ENCODE data around the gene CYREN. TPM values are rescaled to one million over a fixed set of nuclear protein-coding genes. Genes with fewer than 3 reads are reported as not detected.
"Not testable (repeated sequence)": the region's sequence is repeated elsewhere in the genome, so short reads cannot be mapped to it uniquely, and the experiment has no call there.

The CYREN gene
- total RNA-seq, 2 donors from 2014 or later, result 25.5 to 31.4 TPM

DNA sequence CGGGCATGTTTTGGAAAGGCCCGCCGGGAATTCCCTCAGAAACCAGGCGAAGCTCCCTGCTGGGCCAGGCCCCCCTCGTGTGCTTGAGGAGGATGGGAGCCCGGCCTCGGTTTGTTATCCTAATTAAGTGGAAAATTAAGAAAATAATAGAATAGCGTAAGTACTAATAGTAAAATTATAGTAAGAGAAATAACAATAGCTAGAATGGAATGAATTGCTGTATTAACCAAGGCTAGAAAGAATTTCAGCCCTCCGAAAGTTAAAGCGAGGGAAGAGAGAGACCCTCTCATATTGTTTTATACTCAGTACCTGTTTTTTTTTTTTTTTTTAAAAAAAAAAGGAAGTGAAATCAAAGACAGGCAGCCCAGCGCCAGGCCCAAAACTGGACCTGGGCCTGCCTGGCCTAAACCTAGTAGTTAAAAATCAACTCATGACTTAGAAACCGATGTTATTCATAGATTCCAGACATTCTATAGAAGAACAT, 533 bp upstream of the CYREN start:
- Histone ChIP-seq H3K36me3 (peaks cover 20% of the 10 kb centered on the region), H3K4me1 (peaks cover 0 to 49% of the 10 kb centered on the region in 2 donors), H3K4me3 (peak overlapping the region; percentile 78 to 86), H3K27ac (peak overlapping the region; percentile 97)
- not testable (repeated sequence) for H3K9me3 ChIP-seq, H3K27me3 ChIP-seq
- DNase-seq (ENCODE audit: low spot score), result peak; percentile 52
- TF ChIP-seq, protein P1, sequence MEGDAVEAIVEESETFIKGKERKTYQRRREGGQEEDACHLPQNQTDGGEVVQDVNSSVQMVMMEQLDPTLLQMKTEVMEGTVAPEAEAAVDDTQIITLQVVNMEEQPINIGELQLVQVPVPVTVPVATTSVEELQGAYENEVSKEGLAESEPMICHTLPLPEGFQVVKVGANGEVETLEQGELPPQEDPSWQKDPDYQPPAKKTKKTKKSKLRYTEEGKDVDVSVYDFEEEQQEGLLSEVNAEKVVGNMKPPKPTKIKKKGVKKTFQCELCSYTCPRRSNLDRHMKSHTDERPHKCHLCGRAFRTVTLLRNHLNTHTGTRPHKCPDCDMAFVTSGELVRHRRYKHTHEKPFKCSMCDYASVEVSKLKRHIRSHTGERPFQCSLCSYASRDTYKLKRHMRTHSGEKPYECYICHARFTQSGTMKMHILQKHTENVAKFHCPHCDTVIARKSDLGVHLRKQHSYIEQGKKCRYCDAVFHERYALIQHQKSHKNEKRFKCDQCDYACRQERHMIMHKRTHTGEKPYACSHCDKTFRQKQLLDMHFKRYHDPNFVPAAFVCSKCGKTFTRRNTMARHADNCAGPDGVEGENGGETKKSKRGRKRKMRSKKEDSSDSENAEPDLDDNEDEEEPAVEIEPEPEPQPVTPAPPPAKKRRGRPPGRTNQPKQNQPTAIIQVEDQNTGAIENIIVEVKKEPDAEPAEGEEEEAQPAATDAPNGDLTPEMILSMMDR (IDR thresholded peaks at IDR 0.05), result peak in 1 of 2 donors; percentile 6

DNA sequence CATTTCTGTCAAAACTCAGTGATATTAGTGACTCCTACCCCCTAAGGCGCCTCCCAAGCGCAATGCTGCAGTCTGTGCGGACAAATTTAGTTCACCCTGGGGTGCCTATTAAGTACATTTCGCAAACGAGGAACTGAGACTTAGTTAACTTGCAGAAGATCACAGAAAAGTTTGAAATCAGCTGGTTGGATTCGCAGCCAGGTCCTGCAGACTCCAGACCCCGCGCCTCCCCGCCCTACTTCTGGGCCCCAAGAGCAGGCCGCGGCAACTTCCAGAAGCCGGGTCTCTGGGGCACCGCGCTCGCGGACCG, 588 bp downstream of the CYREN start:
- TF ChIP-seq, protein P1 (IDR thresholded peaks at IDR 0.05), result no peak
- Histone ChIP-seq H3K36me3 (peaks cover 31% of the 10 kb centered on the region), H3K9me3 (no peaks in the 10 kb centered on the region), H3K27me3 (no peaks in the 10 kb centered on the region), H3K4me1 (peaks cover 0 to 60% of the 10 kb centered on the region in 2 donors), H3K4me3 (peak overlapping the region; percentile 78 to 86), H3K27ac (peak overlapping the region; percentile 97)
- peak; percentile 62 for DNase-seq (ENCODE audit: low spot score)

DNA sequence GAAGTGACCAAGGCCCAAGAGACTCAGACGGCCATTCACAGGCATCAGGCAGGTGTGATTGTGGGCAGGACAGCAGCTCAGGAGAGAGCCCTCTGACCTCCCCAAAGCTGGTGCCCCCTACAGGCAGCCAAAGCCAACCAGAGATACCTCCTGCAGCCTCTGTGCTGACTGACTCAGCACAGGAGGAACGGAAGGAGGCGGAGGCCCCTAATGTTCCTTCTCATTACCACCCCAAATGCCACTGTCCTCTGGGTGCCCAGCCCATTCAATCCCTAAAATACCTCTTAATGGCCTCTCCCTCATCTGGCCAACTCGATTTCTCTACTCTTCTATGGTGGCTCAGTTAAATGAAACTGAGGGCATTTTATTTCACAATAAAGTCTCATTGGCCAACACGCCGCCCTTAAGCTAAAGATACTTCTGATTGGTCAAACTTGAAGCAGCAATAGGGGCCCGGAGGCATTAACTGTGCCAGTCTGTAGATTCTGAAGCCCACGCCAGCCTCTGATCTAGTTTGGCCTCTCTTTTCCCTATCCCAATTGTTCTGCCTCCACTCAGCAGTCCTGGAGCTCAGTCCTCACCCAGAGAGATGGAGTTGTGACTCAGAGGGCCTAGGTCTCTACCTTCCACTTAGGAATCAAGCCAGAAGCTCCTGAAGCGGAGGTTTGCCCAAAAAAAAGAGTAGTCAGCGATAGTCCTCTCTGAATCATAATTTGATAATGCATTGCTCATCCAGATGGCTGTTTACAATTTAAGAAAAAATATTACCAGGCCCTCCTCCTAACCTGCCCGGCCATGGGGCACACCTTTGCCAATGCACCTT, 1.2 kb downstream of the CYREN start:
- TF ChIP-seq, protein P1 (IDR thresholded peaks at IDR 0.05), result no peak
- peak; percentile 56 for DNase-seq (ENCODE audit: low spot score)

DNA sequence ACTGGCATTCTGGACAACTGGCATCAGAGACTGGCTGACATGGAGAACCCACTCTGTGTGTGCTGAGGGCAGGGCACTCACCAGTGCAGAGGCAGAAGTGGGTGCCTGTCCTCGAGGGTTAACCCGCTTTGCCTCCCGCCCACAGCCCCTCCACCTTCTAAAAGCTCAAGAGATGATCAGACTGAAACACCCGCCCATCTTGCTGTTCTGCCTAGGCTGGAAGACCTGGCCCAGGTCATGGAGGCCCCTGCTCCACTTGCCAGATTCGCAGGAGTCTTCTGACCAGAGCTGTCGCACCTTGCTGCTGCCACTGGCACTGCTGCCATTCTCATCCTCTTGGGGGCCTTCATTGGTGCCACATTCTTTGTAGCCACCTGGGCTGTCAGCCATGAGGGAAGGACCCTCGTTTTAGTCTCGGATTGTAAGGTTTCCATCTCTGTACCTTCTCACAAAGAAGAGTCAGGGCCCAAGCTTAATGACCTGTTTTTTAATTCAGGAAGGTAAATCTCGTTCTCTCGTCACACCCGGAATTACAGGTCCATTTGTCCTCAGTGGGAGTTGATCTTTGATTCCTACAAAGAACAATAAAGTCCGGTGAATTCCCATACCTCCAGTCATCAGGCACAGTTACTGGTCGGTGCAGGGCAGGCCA, 1.9 kb downstream of the CYREN start:
- Histone ChIP-seq H3K36me3 (peaks cover 34% of the 10 kb centered on the region), H3K4me1 (peaks cover 0 to 70% of the 10 kb centered on the region in 2 donors), H3K9me3 (no peaks in the 10 kb centered on the region), H3K27ac (peak overlapping the region; percentile 7 to 97), H3K4me3 (no peak overlapping the region), H3K27me3 (no peaks in the 10 kb centered on the region)
- DNase-seq (ENCODE audit: low spot score), result peak; percentile 54
- TF ChIP-seq, protein P1 (IDR thresholded peaks at IDR 0.05), result no peak

More for the DNA sequence above, 1.2 kb downstream of the CYREN start:
- Histone ChIP-seq H3K27ac (peak overlapping the region; percentile 97), H3K4me1 (peaks cover 0 to 66% of the 10 kb centered on the region in 2 donors), H3K27me3 (no peaks in the 10 kb centered on the region), H3K9me3 (no peaks in the 10 kb centered on the region), H3K36me3 (peaks cover 34% of the 10 kb centered on the region), H3K4me3 (peak overlapping the region; percentile 78 to 86)

DNA sequence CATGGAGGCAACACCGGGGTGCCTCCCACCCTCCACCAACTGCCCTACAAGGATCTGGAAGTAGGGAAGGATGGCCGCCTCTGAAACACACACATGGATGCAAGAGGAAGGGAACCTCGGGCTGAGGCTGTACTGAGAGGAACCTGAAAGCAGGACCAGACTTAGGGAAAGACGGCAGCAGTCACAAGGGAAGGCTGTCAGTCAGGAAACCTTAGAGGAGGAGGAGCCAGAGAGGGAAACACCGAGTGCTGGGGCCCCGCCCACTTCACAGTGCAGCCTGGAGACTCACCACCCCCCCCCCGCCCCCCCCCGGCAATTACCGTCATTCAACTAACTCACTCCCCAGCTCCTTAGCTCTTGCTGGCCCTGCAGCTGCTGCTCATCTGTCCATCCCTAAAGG, 2.5 kb downstream of the CYREN start:
- no peaks in the 10 kb centered on the region for H3K27me3 ChIP-seq
- no peaks in the 10 kb centered on the region for H3K9me3 ChIP-seq
- H3K4me1 ChIP-seq, result peaks cover 0 to 70% of the 10 kb centered on the region in 2 donors
- peak overlapping the region; percentile 7 to 97 for H3K27ac ChIP-seq
- DNase-seq (ENCODE audit: low spot score), result peak; percentile 58
- no peak overlapping the region for H3K4me3 ChIP-seq
- TF ChIP-seq, protein P1 (IDR thresholded peaks at IDR 0.05), result no peak
- H3K36me3 ChIP-seq, result peaks cover 34% of the 10 kb centered on the region

Data from right atrium auricular region (tissue), 2 donors.